ENCODE measurements around the gene TCF3. TPM values are rescaled to one million over a fixed set of nuclear protein-coding genes. Genes with fewer than 3 reads are reported as not detected.

Gene TCF3
- polyA plus RNA-seq, 1 donor (not counting 4 experiments of a cell fraction or from before 2014, with no cell fraction given), result 40.0 TPM

DNA sequence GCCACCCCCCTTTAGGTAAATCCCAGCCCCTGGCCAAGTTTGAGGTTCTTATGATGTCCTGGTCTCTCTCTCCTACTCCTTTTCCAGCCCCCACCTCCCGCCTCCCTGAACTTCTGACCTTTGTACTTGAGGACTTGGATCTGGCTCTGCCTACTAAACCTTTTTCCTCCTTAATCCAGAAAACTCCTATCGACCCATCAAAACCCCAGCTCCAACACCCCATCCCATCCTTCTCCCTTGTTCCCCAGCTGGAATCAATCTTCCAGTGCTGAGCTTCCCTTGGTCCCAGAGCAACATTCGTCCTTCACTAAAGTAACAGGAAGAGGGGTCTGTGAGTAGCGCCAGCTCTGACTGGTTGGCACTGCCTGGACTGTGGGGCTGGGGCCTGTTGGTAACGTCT lies 29.9 kb downstream of the TCF3 start:
- peaks cover 24 to 25% of the 10 kb centered on the region in 2 experiments for H3K36me3 ChIP-seq (ENCODE audit: control insufficient read depth in 2 of 2, extremely low read depth in 1 of 2, insufficient read depth in 2 of 2, low read length in 2 of 2)
- no peaks in the 10 kb centered on the region for H3K27me3 ChIP-seq (ENCODE audit: control insufficient read depth, extremely low read depth, insufficient read depth, low read length)
- H3K9me3 ChIP-seq (ENCODE audit: control insufficient read depth, low read depth, low read length), result no peaks in the 10 kb centered on the region
- DNase-seq (ENCODE audit: low read depth, low spot score) (no peak), FAIRE-seq (no peak)
- TF ChIP-seq, protein P1, sequence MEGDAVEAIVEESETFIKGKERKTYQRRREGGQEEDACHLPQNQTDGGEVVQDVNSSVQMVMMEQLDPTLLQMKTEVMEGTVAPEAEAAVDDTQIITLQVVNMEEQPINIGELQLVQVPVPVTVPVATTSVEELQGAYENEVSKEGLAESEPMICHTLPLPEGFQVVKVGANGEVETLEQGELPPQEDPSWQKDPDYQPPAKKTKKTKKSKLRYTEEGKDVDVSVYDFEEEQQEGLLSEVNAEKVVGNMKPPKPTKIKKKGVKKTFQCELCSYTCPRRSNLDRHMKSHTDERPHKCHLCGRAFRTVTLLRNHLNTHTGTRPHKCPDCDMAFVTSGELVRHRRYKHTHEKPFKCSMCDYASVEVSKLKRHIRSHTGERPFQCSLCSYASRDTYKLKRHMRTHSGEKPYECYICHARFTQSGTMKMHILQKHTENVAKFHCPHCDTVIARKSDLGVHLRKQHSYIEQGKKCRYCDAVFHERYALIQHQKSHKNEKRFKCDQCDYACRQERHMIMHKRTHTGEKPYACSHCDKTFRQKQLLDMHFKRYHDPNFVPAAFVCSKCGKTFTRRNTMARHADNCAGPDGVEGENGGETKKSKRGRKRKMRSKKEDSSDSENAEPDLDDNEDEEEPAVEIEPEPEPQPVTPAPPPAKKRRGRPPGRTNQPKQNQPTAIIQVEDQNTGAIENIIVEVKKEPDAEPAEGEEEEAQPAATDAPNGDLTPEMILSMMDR (optimal IDR thresholded peaks at IDR 0.05 in 1 of 3, IDR thresholded peaks at IDR 0.05 in 1 of 3, conservative IDR thresholded peaks at IDR 0.05 in 1 of 3; ENCODE audit: extremely low read depth in 1 of 3, insufficient read depth in 2 of 3, low read length in 3 of 3), result no peak
- no peak for TF ChIP-seq EZH2 (IDR thresholded peaks at IDR 0.05; ENCODE audit: low read length)
- no peak overlapping the region for H2AFZ ChIP-seq (ENCODE audit: control insufficient read depth, low read length)
- H3K4me2 ChIP-seq (ENCODE audit: control insufficient read depth, extremely low read depth, insufficient read depth, low read depth, low read length), result no peak overlapping the region
- H3K4me1 ChIP-seq (ENCODE audit: control insufficient read depth, extremely low read depth, insufficient read depth, low read length), result no peaks in the 10 kb centered on the region
- no peaks in the 10 kb centered on the region for H4K20me1 ChIP-seq (ENCODE audit: control insufficient read depth, extremely low read depth, insufficient read depth, low read length)
- no peaks in the 10 kb centered on the region for H3K9me1 ChIP-seq (ENCODE audit: control insufficient read depth, extremely low read depth, insufficient read depth, low read length)
- no peak overlapping the region for H3K9ac ChIP-seq (ENCODE audit: control insufficient read depth, extremely low read depth, insufficient read depth, low read length)
- H3K27ac ChIP-seq (ENCODE audit: control insufficient read depth, insufficient read depth, low read length), result no peak overlapping the region
- dilution Hi-C loops (cut with MboI; ENCODE audit: extremely low pct_ligation_motif_present, low sequenced_read_pairs), result no loop called here
- no peak overlapping the region for H3K4me3 ChIP-seq (ENCODE audit: control insufficient read depth in 2 of 3, extremely low read depth in 1 of 3, insufficient read depth in 2 of 3, low read depth in 1 of 3, low read length in 3 of 3)
- H3K79me2 ChIP-seq (ENCODE audit: control insufficient read depth, insufficient read depth, low read length), result no peaks in the 10 kb centered on the region

DNA sequence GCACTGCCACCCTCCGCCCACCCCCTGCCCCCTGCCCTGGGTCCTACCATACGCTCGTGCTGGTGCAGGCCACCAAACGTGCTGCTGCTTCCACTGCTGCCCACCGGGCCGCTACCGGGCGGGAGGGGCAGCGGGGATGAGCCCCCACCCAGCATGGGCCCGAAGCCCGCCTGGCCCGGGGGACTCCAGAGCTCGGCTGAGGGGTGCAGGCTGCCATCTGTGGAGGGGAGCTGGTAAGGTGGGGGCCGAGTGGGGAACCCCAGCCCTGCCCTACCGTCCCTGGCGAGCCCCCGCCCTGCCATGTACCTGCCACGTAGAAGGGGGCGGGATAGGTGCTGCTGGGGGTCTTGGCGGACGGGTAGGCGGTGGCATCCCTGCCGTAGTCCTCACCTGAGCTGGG lies 30.4 kb downstream of the TCF3 start:
- no peaks in the 10 kb centered on the region for H3K27me3 ChIP-seq (ENCODE audit: control insufficient read depth, extremely low read depth, insufficient read depth, low read length)
- H2AFZ ChIP-seq (ENCODE audit: control insufficient read depth, low read length), result no peak overlapping the region
- dilution Hi-C loops (cut with MboI; ENCODE audit: extremely low pct_ligation_motif_present, low sequenced_read_pairs), result no loop called here
- no peaks in the 10 kb centered on the region for H3K9me3 ChIP-seq (ENCODE audit: control insufficient read depth, low read depth, low read length)
- H3K4me2 ChIP-seq (ENCODE audit: control insufficient read depth, extremely low read depth, insufficient read depth, low read depth, low read length), result no peak overlapping the region
- H4K20me1 ChIP-seq (ENCODE audit: control insufficient read depth, extremely low read depth, insufficient read depth, low read length), result no peaks in the 10 kb centered on the region
- TF ChIP-seq EZH2 (IDR thresholded peaks at IDR 0.05; ENCODE audit: low read length), result no peak
- TF ChIP-seq, protein P1 (optimal IDR thresholded peaks at IDR 0.05 in 1 of 3, IDR thresholded peaks at IDR 0.05 in 1 of 3, conservative IDR thresholded peaks at IDR 0.05 in 1 of 3; ENCODE audit: extremely low read depth in 1 of 3, insufficient read depth in 2 of 3, low read length in 3 of 3), result no peak
- no peak overlapping the region for H3K4me3 ChIP-seq (ENCODE audit: control insufficient read depth in 2 of 3, extremely low read depth in 1 of 3, insufficient read depth in 2 of 3, low read depth in 1 of 3, low read length in 3 of 3)
- no peak overlapping the region for H3K27ac ChIP-seq (ENCODE audit: control insufficient read depth, insufficient read depth, low read length)
- DNase-seq (ENCODE audit: low read depth, low spot score), result no peak
- no peaks in the 10 kb centered on the region for H3K9me1 ChIP-seq (ENCODE audit: control insufficient read depth, extremely low read depth, insufficient read depth, low read length)
- H3K9ac ChIP-seq (ENCODE audit: control insufficient read depth, extremely low read depth, insufficient read depth, low read length), result no peak overlapping the region
- H3K79me2 ChIP-seq (ENCODE audit: control insufficient read depth, insufficient read depth, low read length), result no peaks in the 10 kb centered on the region
- H3K36me3 ChIP-seq (ENCODE audit: control insufficient read depth in 2 of 2, extremely low read depth in 1 of 2, insufficient read depth in 2 of 2, low read length in 2 of 2), result peaks cover 24 to 26% of the 10 kb centered on the region in 2 experiments
- H3K4me1 ChIP-seq (ENCODE audit: control insufficient read depth, extremely low read depth, insufficient read depth, low read length), result no peaks in the 10 kb centered on the region
- FAIRE-seq, result no peak

Measured in keratinocyte (primary cell).